ENCODE data around the gene EFHC1.

GRCh38 chr6:52527436-52527835, 107.3 kb downstream of the EFHC1 start:
- TF ChIP-seq POLR2AphosphoS5 (IDR thresholded peaks at IDR 0.05) (no peak), CTCF (IDR thresholded peaks at IDR 0.05 in 8 of 11, conservative IDR thresholded peaks at IDR 0.05 in 3 of 11) (no peak)
